SU-DHL-6 (cell line): ENCODE results near the gene TPPP2.

ENCODE experiments used
- CTCF ChIP-seq: fragments of 200-600 bp; sonication (generic); IDR thresholded peaks from one replicate; pipeline ENCODE4 v1.5.1; 2017; ENCODE audit warnings: antibody characterized with exemption, mild to moderate bottlenecking, low read length, moderate library complexity; ENCODE audit not compliant: insufficient read depth, poor library complexity, severe bottlenecking
- EZH2phosphoT487 ChIP-seq: fragments of 200-600 bp; sonication (generic), shearing (Covaris generic); conservative IDR thresholded peaks from 2 replicates; pipeline ENCODE4 v1.6.1; 2018; ENCODE audit warnings: mild to moderate bottlenecking, antibody characterized with exemption, low read length, moderate library complexity, mixed read lengths

- TF ChIP-seq CTCF (peak; percentile 39), EZH2phosphoT487 (no peak)
Observed at GRCh38 chr14:21068521-21069387, 38.7 kb downstream of the TPPP2 start.
